ENCODE results near the gene MAP2K4. TPM values are rescaled to one million over a fixed set of nuclear protein-coding genes. Genes with fewer than 3 reads are reported as not detected.

The MAP2K4 gene
- total and polyA plus RNA-seq, 2 of the 8 experiments (the other 6 are each of a cell fraction or from before 2014, with no cell fraction given): 14.2 to 37.3 TPM

GRCh38 chr17:12136243-12136642 lies 115.6 kb downstream of the MAP2K4 start:
- no peak for FAIRE-seq

More at GRCh38 chr17:12136243-12136642, 115.6 kb downstream of the MAP2K4 start:
- H2BK5ac ChIP-seq (ENCODE audit: low read depth, low read length): no peak overlapping the region
- no peak overlapping the region for H3K4me3 ChIP-seq (ENCODE audit: extremely low read depth in 1 of 4, insufficient read depth in 2 of 4, low read depth in 3 of 4, low read length in 4 of 4)
- H3K27me3 ChIP-seq (replicated peaks in 1 of 4; ENCODE audit: control insufficient read depth in 3 of 4, extremely low read depth in 1 of 4, insufficient read depth in 3 of 4, low read length in 3 of 4): no peaks in the 10 kb centered on the region
- no peaks in the 10 kb centered on the region; a peak in 1 of 7 replicates for H3K4me1 ChIP-seq (replicated peaks in 1 of 4; ENCODE audit: control insufficient read depth in 3 of 4, insufficient read depth in 4 of 4, low read length in 3 of 4)
- peaks cover 0 to 6% of the 10 kb centered on the region in 2 experiments; a peak in 1 of 4 replicates for H3K9me3 ChIP-seq (ENCODE audit: insufficient read depth in 2 of 2, low read depth in 1 of 2, low read length in 1 of 2)
- no peak overlapping the region for H3K4me2 ChIP-seq (ENCODE audit: insufficient read depth in 1 of 2, low read depth in 2 of 2, low read length in 2 of 2)
- 96% methylated on average over 1 of the region's 1 CpG; no CpG with 5 or more reads in 1 of the 2 experiments for WGBS, 2 experiments (ENCODE audit: extremely low coverage in 1 of 2, insufficient coverage in 1 of 2, insufficient read length in 1 of 2, insufficient replicate concordance in 2 of 2, low coverage in 1 of 2, low lambda C conversion rate in 2 of 2, missing lambda C conversion rate in 1 of 2)
- no peak overlapping the region for H3K14ac ChIP-seq (ENCODE audit: insufficient read length)
- H3K18ac ChIP-seq (ENCODE audit: extremely low read depth, low read length): no peak overlapping the region
- H3K4ac ChIP-seq (replicated peaks; ENCODE audit: insufficient read length, low read depth, low read length): no peak overlapping the region
- ChIA-PET POLR2A (ENCODE audit: partially characterized antibody) (interaction anchor here (0.8 to 1.0 kb wide), 2 partner anchors 9 to 99 kb away, joined by 3 read pairs; no protein-coding TSS in a partner anchor), CTCF (ENCODE audit: partially characterized antibody) (no interaction called here)
- H2BK15ac ChIP-seq (ENCODE audit: low read length): no peak overlapping the region
- no peak overlapping the region for H3K27ac ChIP-seq (ENCODE audit: low read depth, low read length)
- no peak overlapping the region for H4K8ac ChIP-seq (ENCODE audit: extremely low read depth, insufficient read depth, low read length)
- H4K5ac ChIP-seq (ENCODE audit: insufficient read length, low read depth, low read length): no peak overlapping the region
- no peak overlapping the region for H4K91ac ChIP-seq (replicated peaks; ENCODE audit: insufficient read length, low read length)
- no peaks in the 10 kb centered on the region for H3K79me1 ChIP-seq (ENCODE audit: low read depth, low read length)
- no peak overlapping the region for H2BK120ac ChIP-seq (replicated peaks; ENCODE audit: low read depth, low read length)
- H2BK20ac ChIP-seq (ENCODE audit: low read length): no peak overlapping the region
- no peaks in the 10 kb centered on the region for H3K23me2 ChIP-seq (ENCODE audit: low read depth, low read length)
- no peak overlapping the region for H2BK12ac ChIP-seq (ENCODE audit: low read depth, low read length)
- no peaks in the 10 kb centered on the region for H3K79me2 ChIP-seq (ENCODE audit: control insufficient read depth in 1 of 2, insufficient read depth in 2 of 2, low read length in 2 of 2)
- no peaks in the 10 kb centered on the region for H4K20me1 ChIP-seq (replicated peaks in 1 of 2; ENCODE audit: control insufficient read depth in 1 of 2, insufficient read depth in 2 of 2, low read length in 2 of 2)
- H2AFZ ChIP-seq (ENCODE audit: low read length): no peak overlapping the region
- TF ChIP-seq CTBP2 (IDR thresholded peaks at IDR 0.05; ENCODE audit: borderline replicate concordance, insufficient read depth, insufficient read length, low read length) (no peak), CBX8 (IDR thresholded peaks at IDR 0.05; ENCODE audit: borderline replicate concordance, low read depth, low read length) (no peak), GTF2F1 (IDR thresholded peaks at IDR 0.05; ENCODE audit: borderline replicate concordance, low read depth, low read length) (no peak), KDM4A (IDR thresholded peaks at IDR 0.05; ENCODE audit: low read depth, low read length, severe bottlenecking) (no peak), USF2 (IDR thresholded peaks at IDR 0.05; ENCODE audit: low read length) (no peak), EP300 (IDR thresholded peaks at IDR 0.05; ENCODE audit: borderline replicate concordance in 1 of 2, low read depth in 2 of 2, low read length in 2 of 2) (no peak)
- H2AK5ac ChIP-seq (ENCODE audit: low read depth, low read length): no peak overlapping the region
- no peak for DNase-seq (ENCODE audit: low read depth in 1 of 2, low spot score in 2 of 2)
- H3K56ac ChIP-seq (replicated peaks; ENCODE audit: insufficient read length, low read depth, low read length): no peak overlapping the region
- H3K9ac ChIP-seq (replicated peaks in 1 of 4; ENCODE audit: extremely low read depth in 1 of 4, low read depth in 3 of 4, low read length in 3 of 4): no peak overlapping the region
- H3K36me3 ChIP-seq (ENCODE audit: control insufficient read depth in 2 of 4, insufficient read depth in 4 of 4, low read length in 3 of 4): peaks cover 0 to 14% (median 8%) of the 10 kb centered on the region in 4 experiments; a peak in 6 of 8 replicates
- H3K23ac ChIP-seq (ENCODE audit: insufficient read length): no peak overlapping the region
